GM18861 (cell line): ENCODE measurements around the gene CPNE6.

Experiments used
- ATAC-seq: cut with Tn5 transposase; IDR thresholded peaks from one replicate; pipeline ENCODE4 v1.9.1; 2021; ENCODE audit not compliant: unreplicated experiment

Gene CPNE6

DNA sequence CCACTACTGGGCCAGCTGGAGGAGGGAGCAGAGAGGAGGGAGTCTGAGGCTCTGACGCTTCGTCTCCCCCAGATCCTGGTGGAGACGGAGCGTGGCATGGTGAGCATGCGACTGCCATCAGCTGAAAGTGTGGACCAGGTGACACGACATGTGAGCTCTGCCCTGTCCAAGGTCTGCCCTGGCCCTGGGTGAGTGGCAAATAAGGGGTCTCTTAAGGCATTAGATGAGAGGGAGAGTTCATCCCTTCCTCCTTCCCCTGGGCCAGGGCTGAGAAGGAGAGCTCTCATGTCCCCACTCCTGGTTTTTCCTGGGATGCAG is 17.1 kb upstream of the CPNE6 start:
- no peak for ATAC-seq

GRCh38 chr14:24054646-24055045 is 16.7 kb upstream of the CPNE6 start:
- ATAC-seq = no peak

DNA sequence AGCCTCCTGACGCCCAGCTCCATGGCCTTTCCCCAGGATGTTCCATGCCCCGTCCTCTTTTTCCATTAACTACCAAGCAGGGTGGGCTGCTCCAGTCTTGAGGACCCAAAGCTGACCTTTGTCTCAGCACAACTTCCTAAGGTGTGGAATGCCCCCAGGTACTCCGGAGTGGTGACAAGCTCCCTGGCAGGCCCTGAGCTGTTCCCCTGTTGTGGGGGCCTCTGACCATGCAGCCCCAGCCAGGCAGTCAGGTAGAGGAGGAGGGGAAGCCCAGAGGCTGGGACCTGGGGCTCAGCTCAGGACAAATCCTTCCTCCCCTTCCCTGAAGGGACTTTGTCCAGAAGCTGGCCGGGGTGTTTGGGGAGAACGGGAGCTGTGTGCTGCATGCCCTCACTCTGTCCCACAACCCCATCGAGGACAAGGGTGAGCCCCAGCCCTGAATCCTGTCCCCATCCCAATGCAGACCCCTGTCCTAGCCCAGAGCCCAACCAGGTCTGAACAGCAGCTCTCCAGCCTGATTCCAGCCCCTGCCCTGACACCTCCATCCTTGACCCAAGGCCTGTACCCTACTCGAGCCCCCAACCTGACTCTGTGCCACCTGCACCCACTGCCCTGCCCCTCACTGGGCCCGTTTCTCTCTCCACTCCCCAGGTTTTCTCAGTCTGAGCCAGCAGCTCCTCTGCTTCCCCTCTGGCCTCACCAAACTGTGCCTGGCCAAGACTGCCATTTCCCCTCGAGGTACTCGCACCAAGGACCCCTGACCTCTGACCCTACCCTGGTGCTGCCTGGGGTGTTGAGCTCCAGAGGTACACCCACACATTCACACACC is 15.2 kb upstream of the CPNE6 start:
- no peak for ATAC-seq

DNA sequence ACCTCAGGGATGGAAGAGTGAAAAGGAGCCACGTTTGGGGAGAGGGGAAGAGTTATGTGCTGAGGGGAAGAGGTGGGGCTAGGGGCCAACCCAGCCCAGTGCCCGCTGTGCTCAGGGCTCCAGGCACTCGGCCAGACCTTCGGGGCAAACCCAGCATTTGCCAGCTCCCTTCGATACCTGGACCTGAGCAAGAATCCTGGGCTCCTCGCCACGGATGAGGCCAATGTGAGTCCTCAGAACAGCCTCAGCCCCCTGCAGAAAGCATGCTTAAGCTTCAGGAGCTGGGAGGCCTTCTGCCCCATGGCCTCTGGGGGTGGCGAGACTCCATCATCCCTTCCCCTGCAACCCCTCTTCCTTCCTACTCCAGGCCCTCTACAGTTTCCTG is 14.6 kb upstream of the CPNE6 start:
- no peak for ATAC-seq

DNA sequence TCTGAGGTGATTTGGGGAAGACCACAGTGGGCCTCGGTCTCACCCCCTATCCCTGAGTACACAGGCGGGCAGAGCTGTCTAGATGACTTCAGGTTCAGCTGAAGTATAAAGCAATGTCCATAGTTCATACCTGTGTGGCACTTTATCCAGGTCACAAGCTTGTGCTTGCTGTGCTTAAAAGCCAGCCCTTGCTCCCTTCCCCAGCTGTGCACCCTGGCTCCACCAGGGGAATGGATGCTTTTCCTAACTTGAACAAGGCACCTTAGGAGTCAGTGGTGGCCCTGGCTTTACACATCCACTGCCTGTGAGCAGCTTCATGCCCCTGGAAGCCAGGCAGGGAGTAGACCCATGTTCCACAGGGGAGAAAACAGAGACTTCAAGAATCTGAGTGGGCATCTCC is 14.1 kb upstream of the CPNE6 start:
- no peak for ATAC-seq

- ATAC-seq = no peak
Observed at GRCh38 chr14:24057867-24058259, 13.5 kb upstream of the CPNE6 start.

DNA sequence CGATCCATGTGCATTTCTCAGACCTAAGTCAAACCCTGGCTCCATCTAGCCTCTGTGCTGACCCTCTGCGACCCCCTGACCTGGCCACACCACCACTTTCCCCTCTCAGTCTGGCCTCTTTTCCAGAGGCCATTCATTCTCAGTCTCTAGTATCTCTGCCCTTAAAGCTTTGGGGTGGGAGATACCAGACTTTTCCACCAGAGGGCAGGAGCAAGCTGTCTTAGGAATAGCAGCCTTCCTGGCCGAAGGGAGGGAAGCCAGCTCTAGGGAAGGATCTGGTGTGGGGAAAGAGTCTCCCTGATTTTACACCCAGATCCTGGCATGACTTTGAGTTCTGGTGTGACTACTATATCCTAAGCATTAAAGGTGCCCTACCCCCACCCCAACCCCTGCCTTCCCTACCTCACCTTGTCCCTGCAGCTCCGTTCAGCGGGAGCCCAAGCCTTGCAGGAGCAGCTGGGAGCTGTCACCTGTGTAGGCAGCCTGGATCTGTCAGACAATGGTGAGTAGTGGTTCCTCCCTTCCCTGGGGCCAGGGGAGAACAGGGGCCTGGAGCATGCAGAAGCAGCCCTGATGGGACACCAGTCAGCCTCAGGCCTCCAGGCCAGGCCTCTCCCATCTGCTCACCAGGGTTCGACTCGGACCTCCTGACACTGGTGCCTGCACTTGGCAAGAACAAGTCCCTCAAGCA is 13.0 kb upstream of the CPNE6 start:
- no peak for ATAC-seq

- no peak for ATAC-seq
Observed at GRCh38 chr14:24058951-24059475, 12.3 kb upstream of the CPNE6 start.

DNA sequence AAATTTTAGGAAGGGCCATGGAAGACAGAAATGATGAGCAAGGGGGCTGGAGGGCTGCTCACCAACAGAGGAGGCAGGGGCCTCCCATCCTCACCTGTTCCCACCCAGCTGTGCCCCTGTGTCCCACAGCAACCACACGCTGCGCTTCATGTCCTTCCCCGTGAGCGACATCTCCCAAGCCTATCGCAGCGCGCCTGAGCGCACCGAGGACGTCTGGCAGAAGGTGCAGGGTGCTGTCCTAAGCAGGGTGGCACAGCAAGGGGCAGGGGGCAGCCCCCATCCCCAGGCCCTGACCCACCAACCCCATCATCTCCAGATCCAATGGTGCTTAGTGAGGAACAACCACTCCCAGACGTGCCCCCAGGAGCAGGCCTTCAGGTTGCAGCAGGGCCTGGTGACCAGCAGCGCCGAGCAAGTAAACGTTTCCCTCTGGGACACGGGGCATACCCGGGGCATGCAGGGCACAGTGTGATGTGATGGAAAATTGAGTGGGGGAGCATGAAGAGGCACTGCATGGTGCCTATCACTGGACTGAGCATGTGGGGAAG is 11.4 kb upstream of the CPNE6 start:
- no peak for ATAC-seq

DNA sequence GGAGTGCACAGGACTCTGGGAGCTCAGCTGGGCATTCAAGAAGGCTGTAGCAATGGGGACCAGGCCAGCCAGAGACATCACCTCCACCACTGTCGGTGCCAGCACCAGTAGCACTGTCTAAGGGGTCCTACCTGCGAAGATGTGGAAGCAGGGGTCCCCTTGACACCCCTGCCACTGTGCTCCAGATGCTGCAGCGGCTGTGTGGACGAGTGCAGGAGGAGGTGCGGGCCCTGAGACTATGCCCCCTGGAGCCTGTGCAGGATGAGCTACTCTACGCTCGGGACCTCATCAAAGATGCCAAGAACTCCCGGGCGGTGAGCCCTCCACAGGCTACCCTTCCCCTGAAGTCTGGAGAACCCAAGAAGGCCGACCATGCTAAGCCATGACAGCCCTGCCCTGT is 10.9 kb upstream of the CPNE6 start:
- no peak for ATAC-seq

GRCh38 chr14:24060984-24061913 is 10.1 kb upstream of the CPNE6 start:
- no peak for ATAC-seq

DNA sequence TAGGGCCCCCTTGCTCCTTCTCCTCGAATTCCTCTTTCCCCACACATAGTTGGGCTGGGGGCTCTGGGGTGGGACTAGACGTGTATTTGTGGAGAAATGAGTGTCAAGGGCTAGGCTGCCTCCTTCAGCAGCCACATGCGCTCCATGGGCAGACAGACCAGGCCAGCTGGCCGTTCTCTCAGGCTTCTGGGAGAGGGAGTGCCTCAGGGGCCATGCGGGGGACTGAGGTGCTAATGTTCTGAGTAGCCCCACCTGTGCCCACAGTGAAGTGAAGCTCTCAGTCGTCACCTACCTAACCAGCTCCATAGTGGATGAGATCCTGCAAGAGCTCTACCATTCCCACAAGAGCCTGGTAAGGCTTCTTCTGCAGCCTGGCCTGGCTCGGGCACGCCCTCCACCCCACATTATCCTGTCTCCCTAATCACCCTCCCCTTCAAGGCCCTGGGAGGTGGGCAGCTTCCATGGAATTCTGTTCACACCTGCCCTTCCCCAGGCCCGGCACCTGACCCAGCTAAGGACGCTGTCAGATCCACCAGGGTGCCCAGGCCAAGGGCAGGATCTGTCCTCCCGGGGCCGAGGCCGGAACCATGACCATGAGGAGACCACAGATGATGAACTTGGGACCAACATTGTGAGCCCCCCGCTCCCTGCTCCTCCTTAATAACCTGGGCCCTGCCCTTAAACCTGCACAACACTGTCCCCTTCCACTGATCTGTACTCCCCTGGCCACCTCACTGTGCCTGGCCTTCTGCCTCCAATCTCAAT is 9.0 kb upstream of the CPNE6 start:
- no peak for ATAC-seq

DNA sequence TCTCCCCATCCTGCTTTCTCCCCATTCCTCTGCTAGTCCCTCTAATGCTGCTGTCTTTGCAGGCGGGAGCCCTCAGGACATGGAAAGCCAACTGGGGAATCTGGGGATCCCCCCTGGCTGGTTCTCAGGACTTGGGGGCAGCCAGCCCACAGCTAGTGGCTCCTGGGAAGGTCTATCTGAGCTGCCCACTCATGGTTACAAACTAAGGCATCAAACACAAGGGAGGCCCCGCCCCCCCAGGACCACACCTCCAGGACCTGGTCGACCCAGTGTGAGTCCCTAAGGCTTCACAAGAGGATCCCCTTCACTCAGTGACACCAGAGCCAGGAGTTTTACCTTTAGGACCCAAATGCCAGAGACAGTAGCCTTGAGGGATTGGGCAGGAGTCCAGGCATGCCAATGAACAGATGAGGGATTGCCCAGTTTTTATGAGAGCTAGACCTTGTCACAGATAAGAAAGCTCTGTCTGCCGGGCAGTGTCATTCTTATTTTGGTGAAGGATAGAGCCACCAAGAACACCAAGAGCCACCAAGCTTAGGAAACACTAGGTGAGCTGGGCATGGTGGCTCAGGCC is 8.0 kb upstream of the CPNE6 start:
- no peak for ATAC-seq

GRCh38 chr14:24064091-24064795 is 7.1 kb upstream of the CPNE6 start:
- ATAC-seq = no peak

GRCh38 chr14:24064856-24065255 is 6.5 kb upstream of the CPNE6 start:
- no peak for ATAC-seq

- ATAC-seq = no peak
Observed at GRCh38 chr14:24065408-24065807, 6.0 kb upstream of the CPNE6 start.

DNA sequence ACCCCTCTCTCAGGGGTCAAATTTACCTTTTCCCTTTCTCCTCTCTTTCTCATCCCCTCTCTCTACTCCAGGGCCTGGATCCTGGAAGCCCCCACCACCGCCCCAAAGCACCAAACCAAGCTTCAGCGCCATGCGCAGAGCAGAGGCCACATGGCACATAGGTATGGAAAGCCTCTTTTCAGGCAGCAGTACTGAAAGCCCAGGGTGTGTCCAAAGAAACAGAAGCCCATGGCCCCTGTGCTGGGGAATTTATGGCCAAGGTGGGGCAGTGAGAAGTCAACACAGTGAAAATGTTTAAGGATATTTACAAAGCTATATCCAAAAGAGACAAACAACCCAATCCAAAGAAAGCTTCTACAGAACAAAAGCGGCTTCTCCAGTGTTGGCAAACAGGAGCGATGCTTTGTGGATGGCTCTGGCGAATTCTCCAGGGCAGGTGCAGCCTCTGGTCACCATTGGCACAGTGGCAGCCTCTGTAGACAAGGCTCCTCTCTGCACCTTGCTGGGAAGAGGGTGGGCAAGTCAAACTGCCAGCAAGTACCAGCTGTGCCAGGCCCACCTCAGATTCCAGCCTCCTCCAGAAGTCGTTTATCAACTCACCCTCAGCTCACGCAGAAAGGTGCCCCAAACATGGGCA is 4.7 kb upstream of the CPNE6 start:
- ATAC-seq = no peak

GRCh38 chr14:24067133-24068082 is 4.0 kb upstream of the CPNE6 start:
- no peak for ATAC-seq
